Thymus (tissue), 11 donors: Measurements from ENCODE around the gene PHLDB2. TPM values are rescaled to one million over a fixed set of nuclear protein-coding genes. Genes with fewer than 3 reads are reported as not detected.
A peak's percentile ranks its signal among the peaks of the same experiment; 100 is the strongest.

Experiments
- DNase-seq, 9 donors: peaks; one replicate each; pipeline ENCODE4 v3.0.0-alpha.2; 2013; ENCODE audit warnings: low spot score in 9 of 9, low read depth in 6 of 9, missing footprints in 1 of 9
- H3K27ac ChIP-seq, 2 donors: one replicate each; pipeline ENCODE4 v1.5.1; 2013; ENCODE audit warnings: control low read depth in 1 of 2, low read depth in 1 of 2, low read length in 1 of 2, mild to moderate bottlenecking in 1 of 2, moderate library complexity in 1 of 2
- H3K27me3 ChIP-seq, 2 donors: one replicate each; pipeline ENCODE4 v1.5.1; 2013; ENCODE audit warnings: low read length in 1 of 2; ENCODE audit not compliant: control insufficient read depth in 2 of 2, insufficient read depth in 1 of 2
- H3K36me3 ChIP-seq, 2 donors: one replicate each; pipeline ENCODE4 v1.5.1; 2013; ENCODE audit warnings: low read length in 1 of 2, mild to moderate bottlenecking in 1 of 2, moderate library complexity in 1 of 2; ENCODE audit not compliant: control insufficient read depth in 2 of 2, insufficient read depth in 2 of 2
- H3K4me1 ChIP-seq, 2 donors: one replicate each; pipeline ENCODE4 v1.5.1; 2013; ENCODE audit warnings: low read length in 2 of 2; ENCODE audit not compliant: control insufficient read depth in 2 of 2, insufficient read depth in 2 of 2
- H3K4me3 ChIP-seq, 2 donors: one replicate each; pipeline ENCODE4 v1.5.1; 2013; ENCODE audit warnings: low read length in 2 of 2, control low read depth in 1 of 2, mild to moderate bottlenecking in 1 of 2
- H3K9me3 ChIP-seq, 2 donors: one replicate each; pipeline ENCODE4 v1.5.1; 2013; ENCODE audit warnings: low read length in 1 of 2, mild to moderate bottlenecking in 1 of 2; ENCODE audit not compliant: control insufficient read depth in 2 of 2, insufficient read depth in 1 of 2
- WGBS: extraction: QIAGEN DNeasy Blood & Tissue Kit; methylation state at CpG from one replicate; pipeline ENCODE4 v1.1.7; 2013; 5-methylcytosine and 5-hydroxymethylcytosine counted together
- polyA plus RNA-seq: library from polyadenylated mRNA; stranded (reverse); fragments of 200-250 nt; gene quantifications from one replicate; pipeline ENCODE4 v1.2.3, GENCODE V29; 2013
- total RNA-seq: library from RNA; stranded (reverse); fragments of 120-200 nt; gene quantifications from one replicate; pipeline ENCODE4 v1.2.4, GENCODE V29; 2013
- donor health status: healthy.

Gene PHLDB2
- total and polyA plus RNA-seq, 2 donors, result 7.5 to 37.8 TPM

- Histone ChIP-seq H3K4me1 (no peaks in the 10 kb centered on the region), H3K27me3 (no peaks in the 10 kb centered on the region), H3K9me3 (no peaks in the 10 kb centered on the region), H3K4me3 (no peak overlapping the region), H3K27ac (no peak overlapping the region), H3K36me3 (no peaks in the 10 kb centered on the region)
- 96% methylated on average over 1 of the region's 1 CpG for WGBS
- no peak for DNase-seq
Measured at GRCh38 chr3:111846039-111846438, 13.0 kb upstream of the PHLDB2 start.

- H3K4me3 ChIP-seq, result no peak overlapping the region
- no peaks in the 10 kb centered on the region for H3K36me3 ChIP-seq
- no peaks in the 10 kb centered on the region for H3K9me3 ChIP-seq
- H3K27ac ChIP-seq, result no peak overlapping the region
- WGBS, result 93% methylated on average over 2 of the region's 2 CpGs
- H3K4me1 ChIP-seq, result peaks cover 0 to 2% of the 10 kb centered on the region in 2 donors
- H3K27me3 ChIP-seq, result no peaks in the 10 kb centered on the region
- no peak for DNase-seq
Measured at GRCh38 chr3:111846717-111847116, 12.3 kb upstream of the PHLDB2 start.

- no peaks in the 10 kb centered on the region for H3K27me3 ChIP-seq
- no peak for DNase-seq
- H3K4me3 ChIP-seq, result no peak overlapping the region
- H3K27ac ChIP-seq, result no peak overlapping the region
- H3K4me1 ChIP-seq, result peaks cover 0 to 2% of the 10 kb centered on the region in 2 donors
- no peaks in the 10 kb centered on the region for H3K36me3 ChIP-seq
- WGBS, result 88% methylated on average over 1 of the region's 1 CpG
- no peaks in the 10 kb centered on the region for H3K9me3 ChIP-seq
Measured at GRCh38 chr3:111848283-111848682, 10.8 kb upstream of the PHLDB2 start.

- 47% methylated on average over 2 of the region's 2 CpGs for WGBS
- no peak overlapping the region for H3K27ac ChIP-seq
Measured at GRCh38 chr3:111848778-111849177, 10.3 kb upstream of the PHLDB2 start.

GRCh38 chr3:111850537-111850936 lies 8.5 kb upstream of the PHLDB2 start:
- Histone ChIP-seq H3K9me3 (no peaks in the 10 kb centered on the region), H3K27ac (no peak overlapping the region), H3K36me3 (no peaks in the 10 kb centered on the region), H3K4me1 (peaks cover 0 to 2% of the 10 kb centered on the region in 2 donors), H3K27me3 (no peaks in the 10 kb centered on the region), H3K4me3 (no peak overlapping the region)
- no peak for DNase-seq
- WGBS, result 96% methylated on average over 3 of the region's 3 CpGs

More at GRCh38 chr3:111848778-111849177, 10.3 kb upstream of the PHLDB2 start:
- Histone ChIP-seq H3K4me1 (peaks cover 0 to 2% of the 10 kb centered on the region in 2 donors), H3K36me3 (no peaks in the 10 kb centered on the region), H3K4me3 (no peak overlapping the region), H3K27me3 (no peaks in the 10 kb centered on the region), H3K9me3 (no peaks in the 10 kb centered on the region)
- DNase-seq, result no peak

GRCh38 chr3:111851511-111851954 lies 7.5 kb upstream of the PHLDB2 start:
- no peak overlapping the region for H3K27ac ChIP-seq
- 27% methylated on average over 8 of the region's 8 CpGs for WGBS

GRCh38 chr3:111852540-111852939 lies 6.5 kb upstream of the PHLDB2 start:
- no peaks in the 10 kb centered on the region for H3K36me3 ChIP-seq
- H3K4me1 ChIP-seq, result peaks cover 0 to 2% of the 10 kb centered on the region in 2 donors
- peak in 1 of 9 donors; percentile 22 for DNase-seq
- WGBS, result 72% methylated on average over 3 of the region's 3 CpGs
- H3K9me3 ChIP-seq, result no peaks in the 10 kb centered on the region
- H3K27ac ChIP-seq, result no peak overlapping the region
- no peaks in the 10 kb centered on the region for H3K27me3 ChIP-seq
- no peak overlapping the region for H3K4me3 ChIP-seq

More at GRCh38 chr3:111851511-111851954, 7.5 kb upstream of the PHLDB2 start:
- no peaks in the 10 kb centered on the region for H3K27me3 ChIP-seq
- H3K9me3 ChIP-seq, result no peaks in the 10 kb centered on the region
- peaks cover 0 to 2% of the 10 kb centered on the region in 2 donors for H3K4me1 ChIP-seq
- DNase-seq, result no peak
- no peak overlapping the region for H3K4me3 ChIP-seq
- H3K36me3 ChIP-seq, result no peaks in the 10 kb centered on the region

- Histone ChIP-seq H3K36me3 (no peaks in the 10 kb centered on the region), H3K4me1 (peaks cover 0 to 2% of the 10 kb centered on the region in 2 donors), H3K27ac (no peak overlapping the region), H3K9me3 (no peaks in the 10 kb centered on the region), H3K27me3 (no peaks in the 10 kb centered on the region), H3K4me3 (no peak overlapping the region)
- DNase-seq, result no peak
- 91% methylated on average over 1 of the region's 1 CpG for WGBS
Measured at GRCh38 chr3:111853068-111853467, 6.0 kb upstream of the PHLDB2 start.

GRCh38 chr3:111854990-111855389 lies 4.1 kb upstream of the PHLDB2 start:
- peaks cover 0 to 16% of the 10 kb centered on the region in 2 donors for H3K27me3 ChIP-seq
- no peak for DNase-seq
- peaks cover 0 to 3% of the 10 kb centered on the region in 2 donors for H3K9me3 ChIP-seq
- peaks cover 4 to 9% of the 10 kb centered on the region in 2 donors for H3K4me1 ChIP-seq
- no peak overlapping the region for H3K4me3 ChIP-seq
- no peaks in the 10 kb centered on the region for H3K36me3 ChIP-seq
- WGBS, result 94% methylated on average over 2 of the region's 2 CpGs
- H3K27ac ChIP-seq, result no peak overlapping the region
